GM19455 (cell line): Measurements from ENCODE around the gene SORCS2.

ENCODE experiments used
- ATAC-seq: cut with Tn5 transposase; IDR thresholded peaks from one replicate; pipeline ENCODE4 v1.9.1; 2021; ENCODE audit not compliant: unreplicated experiment

The SORCS2 gene

GRCh38 chr4:7334521-7335275, 142.4 kb downstream of the SORCS2 start:
- ATAC-seq: no peak

GRCh38 chr4:7335344-7336066, 143.2 kb downstream of the SORCS2 start:
- ATAC-seq: no peak

- ATAC-seq: no peak
Measured at GRCh38 chr4:7336067-7336569, 143.8 kb downstream of the SORCS2 start.

- ATAC-seq: no peak
Measured at GRCh38 chr4:7336732-7337131, 144.4 kb downstream of the SORCS2 start.

- ATAC-seq: no peak
Measured at GRCh38 chr4:7337196-7338058, 145.1 kb downstream of the SORCS2 start.

- no peak for ATAC-seq
Measured at GRCh38 chr4:7338059-7338452, 145.7 kb downstream of the SORCS2 start.

- ATAC-seq: no peak
Measured at GRCh38 chr4:7338876-7339623, 146.7 kb downstream of the SORCS2 start.

GRCh38 chr4:7339751-7340552, 147.6 kb downstream of the SORCS2 start:
- ATAC-seq: no peak

- no peak for ATAC-seq
Measured at GRCh38 chr4:7340553-7341433, 148.5 kb downstream of the SORCS2 start.

GRCh38 chr4:7341491-7342222, 149.3 kb downstream of the SORCS2 start:
- no peak for ATAC-seq

- no peak for ATAC-seq
Measured at GRCh38 chr4:7342223-7343080, 150.1 kb downstream of the SORCS2 start.

GRCh38 chr4:7343081-7343655, 150.8 kb downstream of the SORCS2 start:
- no peak for ATAC-seq

- ATAC-seq: no peak
Measured at GRCh38 chr4:7343950-7344349, 151.6 kb downstream of the SORCS2 start.

- no peak for ATAC-seq
Measured at GRCh38 chr4:7344636-7345155, 152.4 kb downstream of the SORCS2 start.

GRCh38 chr4:7347981-7348380, 155.6 kb downstream of the SORCS2 start:
- ATAC-seq: no peak
